Ishikawa (cell line): Measurements from ENCODE around the gene SLC29A1.

ENCODE experiments used
- CEBPB ChIP-seq: IDR thresholded peaks from 2 replicates; pipeline ENCODE4 v1.6.1; 2012
- CREB1 ChIP-seq: IDR thresholded peaks from 2 replicates; pipeline ENCODE4 v1.6.1; 2012; ENCODE audit warnings: low read depth
- EGR1 ChIP-seq: IDR thresholded peaks from 2 replicates; pipeline ENCODE4 v1.6.1; 2012
- EP300 ChIP-seq: IDR thresholded peaks from 2 replicates; pipeline ENCODE4 v1.6.1; 2012; ENCODE audit warnings: borderline replicate concordance
- FOXM1 ChIP-seq: IDR thresholded peaks from 2 replicates; pipeline ENCODE4 v1.6.1; 2012; ENCODE audit warnings: low read depth, borderline replicate concordance
- MAX ChIP-seq: IDR thresholded peaks from 2 replicates; pipeline ENCODE4 v1.6.1; 2012
- NFIC ChIP-seq: IDR thresholded peaks from 2 replicates; pipeline ENCODE4 v1.6.1; 2012
- RAD21 ChIP-seq: IDR thresholded peaks from 2 replicates; pipeline ENCODE4 v1.6.1; 2012; ENCODE audit warnings: low read depth
- REST ChIP-seq: IDR thresholded peaks from 2 replicates; pipeline ENCODE4 v1.6.1; 2012; ENCODE audit warnings: low read depth, mild to moderate bottlenecking
- TAF1 ChIP-seq: IDR thresholded peaks from 2 replicates; pipeline ENCODE4 v1.6.1; 2012; ENCODE audit warnings: low read depth, mild to moderate bottlenecking
- TCF12 ChIP-seq: IDR thresholded peaks from 2 replicates; pipeline ENCODE4 v1.6.1; 2012; ENCODE audit warnings: low read depth
- TEAD4 ChIP-seq: IDR thresholded peaks from 2 replicates; pipeline ENCODE4 v1.6.1; 2012
- USF1 ChIP-seq: IDR thresholded peaks from 2 replicates; pipeline ENCODE4 v1.6.1; 2012
- YY1 ChIP-seq: IDR thresholded peaks from 2 replicates; pipeline ENCODE4 v1.6.1; 2012; ENCODE audit warnings: low read depth
- ZBTB7A ChIP-seq: IDR thresholded peaks from 2 replicates; pipeline ENCODE4 v1.6.1; 2012; ENCODE audit warnings: low read depth

SLC29A1 gene

GRCh38 chr6:44276667-44277640 lies 53.6 kb downstream of the SLC29A1 start:
- TF ChIP-seq TEAD4 (no peak), YY1 (no peak), TCF12 (no peak), EGR1 (no peak), REST (no peak), TAF1 (no peak), CEBPB (no peak), MAX (no peak), EP300 (no peak), ZBTB7A (no peak), USF1 (no peak), RAD21 (no peak), FOXM1 (no peak)

GRCh38 chr6:44277763-44278162 lies 54.4 kb downstream of the SLC29A1 start:
- TF ChIP-seq FOXM1, result no peak
- no peak for TF ChIP-seq EP300
- no peak for TF ChIP-seq EGR1
- TF ChIP-seq TEAD4, result no peak
- TF ChIP-seq ZBTB7A, result no peak
- no peak for TF ChIP-seq USF1
- TF ChIP-seq TAF1, result no peak
- no peak for TF ChIP-seq CREB1
- TF ChIP-seq TCF12, result no peak
- no peak for TF ChIP-seq REST
- no peak for TF ChIP-seq CEBPB
- no peak for TF ChIP-seq YY1
- no peak for TF ChIP-seq NFIC

GRCh38 chr6:44278315-44278714 lies 54.9 kb downstream of the SLC29A1 start:
- no peak for TF ChIP-seq CREB1
- no peak for TF ChIP-seq TEAD4

- TF ChIP-seq USF1 (no peak), TCF12 (no peak), FOXM1 (no peak), YY1 (no peak), ZBTB7A (no peak), CEBPB (no peak), NFIC (no peak), RAD21 (no peak), REST (no peak), TAF1 (no peak), EP300 (no peak), MAX (no peak), TEAD4 (no peak), EGR1 (no peak), CREB1 (no peak)
Measured at GRCh38 chr6:44278774-44279697, 55.6 kb downstream of the SLC29A1 start.
